NAMALWA (cell line): Measurements from ENCODE around the gene FOXK1.

Experiments used
- DNase-seq: peaks from one replicate; pipeline ENCODE4 v3.0.0-alpha.2; 2015; ENCODE audit warnings: low spot score

The FOXK1 gene

DNA sequence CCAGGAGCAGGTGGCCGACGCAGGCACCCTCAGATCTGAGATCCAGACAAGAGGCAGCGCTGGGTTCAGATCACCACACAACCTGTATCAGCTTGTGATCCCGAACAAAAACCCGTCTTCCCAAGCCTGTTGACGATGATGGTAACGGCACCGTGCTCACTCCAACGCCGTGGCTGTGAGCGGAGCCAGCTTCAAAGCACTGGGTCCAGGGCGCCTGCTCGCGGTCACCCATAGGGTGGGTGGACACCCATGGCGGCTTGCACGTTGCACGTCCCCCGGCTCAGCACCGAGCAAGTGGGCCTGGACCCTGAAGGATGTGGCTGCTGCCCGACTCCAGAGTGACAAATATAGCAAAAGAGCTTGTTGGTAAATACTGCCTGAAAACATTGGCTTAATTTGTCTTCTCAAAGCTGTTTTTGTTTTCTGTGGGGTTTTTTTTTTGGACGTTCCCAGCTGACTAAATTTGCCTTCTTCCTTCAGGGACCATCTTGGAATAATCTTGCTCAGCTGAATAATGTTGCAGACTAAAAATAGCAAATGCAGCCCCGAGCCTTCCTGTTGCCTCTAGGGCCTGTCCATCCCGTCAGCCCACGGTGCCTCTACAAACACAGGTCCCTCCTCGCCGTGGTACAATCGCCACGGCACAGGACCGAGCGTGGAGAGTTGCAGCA is 41.0 kb downstream of the FOXK1 start:
- DNase-seq: no peak

DNA sequence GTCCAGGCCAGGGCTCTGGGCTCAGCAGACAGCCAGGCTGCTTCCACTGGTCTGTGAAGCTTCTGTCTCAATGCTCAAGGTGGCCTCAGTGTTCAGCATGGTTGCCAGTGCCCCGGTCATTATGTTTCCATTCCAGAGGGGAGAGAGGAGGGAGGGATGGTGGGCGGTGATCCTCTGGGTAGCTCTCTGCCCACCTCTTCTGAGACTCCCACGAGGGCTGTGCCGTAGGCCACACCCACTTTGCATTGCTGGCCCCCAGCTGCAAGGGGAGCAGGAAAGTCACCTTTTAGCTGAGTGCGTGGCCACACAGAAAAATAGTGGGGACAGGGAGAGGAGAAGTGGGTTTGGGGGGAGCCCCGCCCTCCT is 42.5 kb downstream of the FOXK1 start:
- no peak for DNase-seq

GRCh38 chr7:4725014-4725849 is 43.1 kb downstream of the FOXK1 start:
- no peak for DNase-seq

DNA sequence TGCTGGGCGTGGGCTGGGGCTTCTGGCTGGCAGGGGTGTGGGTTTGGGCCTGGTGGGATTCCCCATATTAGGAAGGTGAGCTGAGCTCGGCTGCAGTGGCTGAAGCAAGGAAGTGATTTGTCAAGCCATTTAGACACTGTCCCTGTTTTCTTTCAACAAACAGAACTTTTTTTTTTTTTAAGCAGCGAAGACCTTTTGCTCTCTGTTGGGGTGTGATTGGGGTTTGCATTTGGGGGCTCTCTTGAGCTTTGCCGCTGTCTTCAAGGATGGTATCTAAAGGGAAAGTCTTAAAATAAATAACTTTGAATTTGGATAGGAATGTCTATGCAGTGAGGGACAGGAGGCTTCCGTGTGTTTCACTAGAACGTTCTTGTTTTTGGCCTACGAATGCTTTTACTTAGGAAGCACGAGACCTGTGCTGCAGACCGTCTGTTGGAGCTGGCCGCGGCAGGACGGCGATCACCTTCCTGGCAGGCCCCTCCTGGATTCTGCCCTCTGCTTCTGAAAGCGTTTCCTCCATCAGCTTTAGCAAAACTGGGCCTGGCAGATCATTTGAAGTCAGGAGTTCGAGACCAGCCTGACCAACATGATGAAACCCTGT is 43.9 kb downstream of the FOXK1 start:
- DNase-seq: no peak

- no peak for DNase-seq
Measured at GRCh38 chr7:4726566-4726965, 44.5 kb downstream of the FOXK1 start.

- DNase-seq: no peak
Measured at GRCh38 chr7:4727914-4728705, 46.0 kb downstream of the FOXK1 start.

GRCh38 chr7:4729266-4729665 is 47.2 kb downstream of the FOXK1 start:
- no peak for DNase-seq

GRCh38 chr7:4730276-4730675 is 48.2 kb downstream of the FOXK1 start:
- DNase-seq: no peak

DNA sequence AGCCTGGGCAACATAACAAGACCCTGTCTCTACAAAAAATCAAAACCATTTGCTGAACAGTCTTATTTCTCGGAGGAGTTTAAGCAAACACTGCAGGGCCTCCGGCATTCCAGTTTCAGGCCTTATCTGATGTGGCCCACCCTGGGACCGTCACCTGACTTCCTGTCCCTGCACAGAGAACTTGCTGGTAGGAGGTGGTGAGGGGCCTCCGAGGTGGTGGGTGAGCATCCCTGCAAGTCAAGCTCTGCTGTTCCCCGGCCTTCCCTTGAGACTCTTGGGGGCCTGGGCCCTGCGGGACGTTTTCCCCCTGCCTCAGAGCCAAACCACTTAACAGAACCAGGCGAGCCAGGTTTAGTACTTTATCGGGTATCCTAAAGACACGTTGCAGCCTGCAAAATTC is 48.9 kb downstream of the FOXK1 start:
- no peak for DNase-seq

- DNase-seq: no peak
Measured at GRCh38 chr7:4731803-4732202, 49.7 kb downstream of the FOXK1 start.

GRCh38 chr7:4733936-4734528 is 51.9 kb downstream of the FOXK1 start:
- no peak for DNase-seq

DNA sequence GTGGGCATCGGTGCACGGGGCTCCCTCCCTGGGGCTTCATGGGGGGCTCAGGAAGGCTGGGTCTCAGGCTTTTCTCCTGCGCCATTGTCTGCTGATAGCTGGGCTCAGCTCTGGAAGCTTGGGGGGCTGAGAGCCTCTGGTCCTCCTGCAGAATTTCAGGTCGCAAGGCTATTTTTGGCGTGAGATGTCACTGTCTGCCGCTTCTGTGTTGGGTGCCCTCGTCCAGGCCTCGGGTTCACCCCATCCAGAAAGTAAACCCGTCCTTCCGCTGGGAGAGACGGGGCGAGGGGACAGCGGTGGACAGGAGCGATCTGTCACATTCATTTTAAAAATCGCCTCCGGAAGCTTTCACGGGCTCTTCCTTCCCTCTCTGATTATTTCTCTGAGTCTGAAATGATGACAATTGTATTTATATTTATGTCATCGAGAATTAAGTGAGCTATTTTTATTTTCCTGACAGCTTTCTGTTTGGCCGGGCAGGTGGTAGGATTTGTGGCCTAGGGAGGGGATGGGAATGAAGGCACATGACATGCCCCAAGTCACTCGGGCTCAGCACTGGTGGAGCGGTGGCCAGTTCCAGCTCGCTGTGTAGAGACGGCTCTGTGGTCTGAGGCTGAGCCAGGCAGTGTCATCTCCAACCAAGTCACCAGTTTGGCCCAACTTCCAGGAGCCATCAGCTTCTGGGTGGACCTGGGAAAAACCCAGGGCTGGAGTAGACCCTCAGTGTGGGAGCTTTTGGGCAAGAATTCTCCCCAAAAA is 52.7 kb downstream of the FOXK1 start:
- DNase-seq: no peak

- no peak for DNase-seq
Measured at GRCh38 chr7:4737300-4737699, 55.2 kb downstream of the FOXK1 start.

GRCh38 chr7:4738711-4739527 is 56.8 kb downstream of the FOXK1 start:
- no peak for DNase-seq

DNA sequence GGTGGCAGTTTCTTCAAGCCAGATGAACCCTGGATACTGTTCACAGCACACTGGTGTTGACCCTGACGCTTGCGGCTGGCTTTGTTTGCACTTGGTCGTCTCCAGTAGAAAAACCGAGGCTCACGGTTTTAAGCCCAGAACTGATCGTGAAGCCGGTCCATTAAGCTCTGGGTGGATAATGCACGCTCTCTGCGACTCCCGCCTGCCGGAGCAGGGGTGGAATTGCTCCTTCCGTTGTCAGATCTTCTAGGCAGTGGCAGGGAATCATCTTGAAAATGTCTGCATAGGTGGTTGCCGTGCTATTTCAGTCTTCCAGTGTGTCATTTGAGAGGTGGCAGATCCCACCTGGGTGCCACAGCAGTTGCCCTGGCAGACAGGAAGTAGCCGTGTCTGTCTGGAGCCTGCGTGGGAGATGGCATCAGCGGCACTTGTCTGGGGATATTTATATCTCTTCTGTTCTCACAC is 57.5 kb downstream of the FOXK1 start:
- no peak for DNase-seq

- DNase-seq: no peak
Measured at GRCh38 chr7:4740796-4741195, 58.7 kb downstream of the FOXK1 start.

GRCh38 chr7:4742051-4742573 is 60.0 kb downstream of the FOXK1 start:
- no peak for DNase-seq

DNA sequence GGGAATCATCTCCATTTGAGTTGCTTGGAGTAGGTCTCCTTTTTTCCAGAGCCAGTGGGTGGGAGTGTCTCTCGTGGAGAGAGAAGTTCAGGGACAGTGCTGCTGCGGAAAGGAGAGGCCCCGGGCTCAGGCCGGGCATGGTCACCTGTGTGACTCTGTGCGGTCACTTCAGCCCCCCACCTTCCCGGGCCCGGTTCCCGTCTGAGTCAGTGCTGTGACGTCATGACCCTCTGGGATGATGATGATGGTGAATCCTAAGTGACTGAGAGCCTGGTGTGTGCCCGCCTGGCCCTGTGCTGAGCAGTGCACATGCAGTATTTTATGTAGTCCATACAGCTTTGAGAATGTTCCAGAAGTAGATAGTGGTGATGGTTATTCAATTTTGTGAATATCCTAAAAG is 60.8 kb downstream of the FOXK1 start:
- no peak for DNase-seq

DNA sequence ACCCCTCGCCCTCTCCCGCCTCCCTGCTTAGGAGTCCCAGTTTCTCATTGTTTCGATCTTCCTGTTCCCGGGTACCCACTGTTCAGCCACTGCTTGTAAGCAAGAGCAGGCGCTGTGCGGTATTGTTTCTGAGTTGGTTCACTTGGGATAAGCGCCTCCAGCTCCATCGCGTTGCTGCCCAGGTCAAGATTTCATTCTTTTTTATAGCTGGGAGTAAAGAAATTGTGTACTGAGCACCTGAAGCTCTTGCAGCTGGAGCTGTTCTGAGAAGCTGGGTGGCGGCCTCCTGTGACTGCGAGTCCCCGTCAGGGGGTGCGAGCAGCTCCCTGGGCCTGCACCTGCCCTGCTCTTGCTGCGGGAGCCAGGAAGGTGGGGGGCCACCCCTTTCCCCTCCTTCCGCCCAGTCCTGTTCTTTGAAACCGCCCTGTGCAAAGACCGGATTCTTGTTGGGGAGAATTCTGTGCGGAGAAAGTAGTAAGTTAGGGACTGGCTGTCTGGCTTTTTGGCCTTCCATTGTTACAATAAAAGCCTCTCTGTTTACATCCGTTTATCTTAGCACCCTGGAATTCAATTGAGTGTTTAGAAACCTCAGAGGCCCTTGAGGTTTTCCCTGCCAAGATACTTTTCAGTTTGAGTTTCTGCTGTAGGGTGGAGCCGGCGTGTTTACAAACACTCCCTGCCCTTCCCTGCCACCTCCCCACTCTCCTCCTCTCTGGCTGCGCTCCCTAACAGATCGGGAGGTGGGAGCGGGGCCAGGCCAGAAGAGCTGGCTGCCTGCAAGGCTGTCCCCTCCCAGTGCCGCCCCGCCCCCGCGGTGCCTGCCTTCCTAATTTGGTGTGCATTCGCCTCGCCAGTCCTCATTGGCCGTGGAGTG is 62.5 kb downstream of the FOXK1 start:
- DNase-seq: peak; percentile 49
